Smooth muscle cell of the pulmonary artery (primary cell): ENCODE results near the gene CHRDL2. TPM values are rescaled to one million over a fixed set of nuclear protein-coding genes. Genes with fewer than 3 reads are reported as not detected.

ENCODE experiments used
- total RNA-seq: library from RNA; depleted of rRNA; stranded (reverse); fragments of >200 nt; gene quantifications from 2 replicates; pipeline ENCODE4 v1.2.3, GENCODE V29; 2014

The CHRDL2 gene
- not detected in 2 replicates for total RNA-seq

GRCh38 chr11:74731301-74732094 lies at the start of gene CHRDL2:
Gene CHRDL2, minus strand, starts transcription at chr11:74731426. Its CDS starts 538 bp downstream, at chr11:74730888.

GRCh38 chr11:74748211-74749126 lies 17.2 kb upstream of the CHRDL2 start, which contains the start of gene RNF169:
Gene RNF169, plus strand, starts transcription at chr11:74748849. Its CDS starts 32 bp downstream, at chr11:74748881.

Other genes with a start within 250 kb of the CHRDL2 start
- gene LIPT2, start 237.7 kb downstream of the CHRDL2 start, total RNA-seq = 1.5 and 1.6 TPM in 2 replicates
- gene POLD3, start 138.8 kb downstream of the CHRDL2 start, total RNA-seq = 7.7 and 9.7 TPM in 2 replicates
- gene RNF169, start 17.4 kb upstream of the CHRDL2 start, total RNA-seq = 18.6 and 21.2 TPM in 2 replicates
- gene XRRA1, start 217.7 kb upstream of the CHRDL2 start, total RNA-seq = 13.6 and 23.3 TPM in 2 replicates
- gene SPCS2, start 217.8 kb upstream of the CHRDL2 start, total RNA-seq = 34.5 and 36.9 TPM in 2 replicates